Lower lobe of right lung (tissue), 2 donors: ENCODE measurements around the gene COPE. TPM values are rescaled to one million over a fixed set of nuclear protein-coding genes. Genes with fewer than 3 reads are reported as not detected.

ENCODE experiments used
- ATAC-seq, 2 donors: fragments of 200-7000 bp; cut with Tn5 transposase; one replicate each; pipeline ENCODE4 v1.9.1; 2020 to 2022; ENCODE audit warnings: mild to moderate bottlenecking in 2 of 2, moderate library complexity in 2 of 2
- DNase-seq: peaks from one replicate; pipeline ENCODE4 v3.0.0-alpha.2; 2020
- H3K27ac ChIP-seq: fragments of 200-600 bp; one replicate; pipeline ENCODE4 v1.8.0; 2022
- H3K27me3 ChIP-seq: fragments of 200-600 bp; one replicate; pipeline ENCODE4 v1.8.0; 2022; ENCODE audit warnings: low read depth
- H3K36me3 ChIP-seq: fragments of 200-600 bp; one replicate; pipeline ENCODE4 v1.8.0; 2022; ENCODE audit warnings: mild to moderate bottlenecking
- H3K4me1 ChIP-seq: fragments of 200-600 bp; one replicate; pipeline ENCODE4 v1.8.0; 2022
- H3K4me3 ChIP-seq: fragments of 200-600 bp; one replicate; pipeline ENCODE4 v1.8.0; 2022; ENCODE audit warnings: mild to moderate bottlenecking
- H3K9me3 ChIP-seq: fragments of 200-600 bp; one replicate; pipeline ENCODE4 v1.8.0; 2022
- CTCF ChIP-seq: fragments of 200-600 bp; IDR thresholded peaks from one replicate; pipeline ENCODE4 v1.8.0; 2022; ENCODE audit warnings: antibody characterized with exemption, mild to moderate bottlenecking
- intact Hi-C: fragments of 100-400 bp; cut with DNase I; formaldehyde crosslinking; loops from one replicate; pipeline ENCODE4 v1.11.0; 2022
- total RNA-seq: library from RNA; stranded (reverse); fragmentation: NEBNext Ultra II Directional; extraction: Animal tissue kit (Norgen Biotek cat#: 25700); gene quantifications from one replicate; pipeline ENCODE4 v1.2.1, GENCODE V29; 2021
- donor health status: DM: no; HTN: yes; CAD: no; lungs with severe emphysema.

Gene COPE
- total RNA-seq, 1 donor from 2014 or later = 145 TPM

- Histone ChIP-seq H3K27me3 (no peaks in the 10 kb centered on the region), H3K9me3 (no peaks in the 10 kb centered on the region), H3K4me3 (no peak overlapping the region), H3K4me1 (no peaks in the 10 kb centered on the region), H3K36me3 (no peaks in the 10 kb centered on the region), H3K27ac (no peak overlapping the region)
- TF ChIP-seq CTCF = no peak
- no peak for ATAC-seq
- DNase-seq = no peak
- intact Hi-C loops = no loop called here
These were observed 30.7 kb upstream of the COPE start for GRCh38 chr19:18949858-18950257.

- no peak for TF ChIP-seq CTCF
- Histone ChIP-seq H3K27ac (no peak overlapping the region), H3K36me3 (no peaks in the 10 kb centered on the region), H3K27me3 (no peaks in the 10 kb centered on the region), H3K4me3 (no peak overlapping the region), H3K9me3 (no peaks in the 10 kb centered on the region), H3K4me1 (no peaks in the 10 kb centered on the region)
- intact Hi-C loops = no loop called here
- ATAC-seq (no peak), DNase-seq (no peak)
These were observed 29.8 kb upstream of the COPE start for GRCh38 chr19:18948976-18949356.

GRCh38 chr19:18948075-18948975 lies 29.1 kb upstream of the COPE start:
- no peak for DNase-seq
- intact Hi-C loops = no loop called here
- no peak overlapping the region for H3K4me3 ChIP-seq
- ATAC-seq = no peak
- H3K27me3 ChIP-seq = no peaks in the 10 kb centered on the region
- TF ChIP-seq CTCF = no peak
- no peak overlapping the region for H3K27ac ChIP-seq
- H3K9me3 ChIP-seq = no peaks in the 10 kb centered on the region
- H3K36me3 ChIP-seq = no peaks in the 10 kb centered on the region
- no peaks in the 10 kb centered on the region for H3K4me1 ChIP-seq

GRCh38 chr19:18946918-18947317 lies 27.7 kb upstream of the COPE start:
- no peak for ATAC-seq
- DNase-seq = no peak
- no peaks in the 10 kb centered on the region for H3K27me3 ChIP-seq
- no peak overlapping the region for H3K4me3 ChIP-seq
- no peaks in the 10 kb centered on the region for H3K4me1 ChIP-seq
- H3K9me3 ChIP-seq = no peaks in the 10 kb centered on the region
- H3K27ac ChIP-seq = no peak overlapping the region
- no peak for TF ChIP-seq CTCF
- H3K36me3 ChIP-seq = no peaks in the 10 kb centered on the region
- intact Hi-C loops = no loop called here

GRCh38 chr19:18946335-18946734 lies 27.1 kb upstream of the COPE start:
- Histone ChIP-seq H3K4me3 (no peak overlapping the region), H3K9me3 (no peaks in the 10 kb centered on the region), H3K27ac (no peak overlapping the region), H3K36me3 (no peaks in the 10 kb centered on the region), H3K27me3 (no peaks in the 10 kb centered on the region), H3K4me1 (peaks cover 6% of the 10 kb centered on the region)
- ATAC-seq (no peak), DNase-seq (no peak)
- TF ChIP-seq CTCF = no peak
- intact Hi-C loops = no loop called here
